Umbilical cord (tissue), 1 donor: ENCODE data around the gene NBPF15. TPM values are rescaled to one million over a fixed set of nuclear protein-coding genes. Genes with fewer than 3 reads are reported as not detected.

Source experiments
- total RNA-seq: library from RNA; depleted of rRNA; stranded (reverse); fragments of >200 nt; gene quantifications from one replicate; pipeline ENCODE4 v1.2.3, GENCODE V29; 2014; ENCODE audit warnings: low replicate concordance; ENCODE audit not compliant: insufficient read depth

NBPF15 gene
- total RNA-seq, 1 donor from 2014 or later: 64.8 TPM

Other genes starting within 250 kb of the NBPF15 start
- gene PPIAL4E, start 88.0 kb downstream of the NBPF15 start, total RNA-seq: not detected
- not detected for gene PPIAL4F, start 131.2 kb upstream of the NBPF15 start, total RNA-seq